Breast epithelium (tissue), 3 donors: ENCODE measurements around the gene IL13.

Experiments
- CTCF ChIP-seq, 3 donors: fragments of 450-650 bp; IDR thresholded peaks; one replicate each; pipeline ENCODE4 v1.5.1; 2016 to 2017; ENCODE audit warnings: antibody characterized with exemption in 3 of 3, mild to moderate bottlenecking in 3 of 3, moderate library complexity in 3 of 3
- POLR2A ChIP-seq: fragments of 450-650 bp; IDR thresholded peaks from one replicate; pipeline ENCODE4 v1.6.1; 2016; ENCODE audit warnings: antibody characterized with exemption, mild to moderate bottlenecking, moderate library complexity
- POLR2AphosphoS5 ChIP-seq, 3 donors: sonication (generic); formaldehyde crosslinking; IDR thresholded peaks; one replicate each; pipeline ENCODE4 v1.6.1; 2017; ENCODE audit warnings: antibody characterized with exemption in 3 of 3

DNA sequence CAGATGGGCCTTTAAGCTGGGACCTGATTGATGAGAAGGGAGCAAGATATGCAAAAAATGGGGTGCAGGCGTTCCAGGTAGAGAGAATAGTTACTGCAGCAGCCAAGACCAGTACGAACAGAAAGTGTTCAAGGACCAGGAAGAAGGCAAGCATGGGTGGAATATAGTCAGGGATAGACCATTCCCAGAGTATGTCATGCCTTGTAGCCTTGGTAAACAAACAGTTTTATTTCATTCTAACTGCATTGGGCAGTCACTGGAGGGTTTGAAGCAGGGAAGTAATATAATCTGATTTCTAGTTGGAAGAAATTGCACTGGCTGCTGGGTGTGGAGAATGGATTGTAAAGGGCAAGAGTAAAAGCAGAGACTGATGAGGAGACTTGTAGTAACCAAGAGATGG, 30.5 kb upstream of the IL13 start:
- no peak for TF ChIP-seq POLR2A
- no peak for TF ChIP-seq CTCF (IDR thresholded peaks at IDR 0.05)
- TF ChIP-seq POLR2AphosphoS5 (IDR thresholded peaks at IDR 0.05), result no peak
